ENCODE measurements around the gene THRSP. TPM values are rescaled to one million over a fixed set of nuclear protein-coding genes. Genes with fewer than 3 reads are reported as not detected.

Gene THRSP
- total and polyA plus RNA-seq, 11 donors, result 0.33 to 51.0 (median 3.9) TPM; not detected in 3

- WGBS, 4 donors, result 82 to 90% (median 84%) methylated on average over 8 of the region's 8 CpGs
These were observed 14.3 kb upstream of the THRSP start for GRCh38 chr11:78049348-78049747.

DNA sequence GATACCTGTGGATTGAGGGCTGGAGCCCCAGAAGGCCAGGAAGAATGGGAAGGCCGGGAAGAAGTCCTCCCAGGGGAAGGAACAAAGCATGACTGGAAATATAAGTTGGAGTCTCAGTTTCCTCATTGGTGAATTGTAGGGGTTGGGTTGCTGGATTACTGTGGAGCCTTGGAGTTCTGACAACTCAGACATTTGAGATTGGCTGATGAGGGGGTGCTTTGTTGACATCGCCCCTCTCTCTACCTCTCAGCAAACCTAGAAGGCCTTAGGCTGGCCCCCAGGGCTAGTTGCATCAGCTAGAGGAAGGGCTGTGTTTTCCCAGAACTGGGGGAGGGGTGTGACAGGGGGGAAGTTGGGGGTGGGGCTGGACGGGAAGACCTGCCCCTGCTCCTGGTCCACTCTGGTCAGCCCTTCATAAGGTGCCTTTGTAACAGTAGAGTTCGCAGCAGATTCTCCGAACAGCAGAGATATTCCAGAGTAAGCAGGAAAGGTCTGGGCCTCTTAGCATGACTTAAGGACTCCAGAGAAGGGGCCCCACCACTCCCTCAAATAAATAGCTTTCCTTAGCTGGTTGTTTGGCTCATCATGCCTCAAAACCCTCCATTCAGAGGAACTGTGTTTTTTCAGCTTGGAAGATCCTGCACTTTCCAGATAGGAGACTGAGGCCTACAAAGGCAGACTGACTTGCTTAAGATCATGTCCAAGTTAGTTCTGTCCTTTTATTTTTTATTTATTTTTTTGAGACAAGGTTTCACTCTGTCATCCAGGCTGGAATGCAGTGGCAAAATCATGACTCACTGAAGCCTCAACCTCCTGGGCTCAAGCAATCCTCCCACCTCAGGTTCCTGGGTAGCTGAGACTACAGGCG is 12.5 kb upstream of the THRSP start:
- no peak for ATAC-seq

More at GRCh38 chr11:78049348-78049747, 14.3 kb upstream of the THRSP start:
- no peak for ATAC-seq
- Histone ChIP-seq H3K36me3 (no peaks in the 10 kb centered on the region), H3K4me3 (no peak overlapping the region), H3K27me3 (no peaks in the 10 kb centered on the region), H3K4me1 (peaks cover 0 to 16% (median 6%) of the 10 kb centered on the region in 12 donors), H3K9me3 (no peaks in the 10 kb centered on the region), H3K27ac (no peak overlapping the region)
- DNase-seq, result no peak
- TF ChIP-seq, protein P1, sequence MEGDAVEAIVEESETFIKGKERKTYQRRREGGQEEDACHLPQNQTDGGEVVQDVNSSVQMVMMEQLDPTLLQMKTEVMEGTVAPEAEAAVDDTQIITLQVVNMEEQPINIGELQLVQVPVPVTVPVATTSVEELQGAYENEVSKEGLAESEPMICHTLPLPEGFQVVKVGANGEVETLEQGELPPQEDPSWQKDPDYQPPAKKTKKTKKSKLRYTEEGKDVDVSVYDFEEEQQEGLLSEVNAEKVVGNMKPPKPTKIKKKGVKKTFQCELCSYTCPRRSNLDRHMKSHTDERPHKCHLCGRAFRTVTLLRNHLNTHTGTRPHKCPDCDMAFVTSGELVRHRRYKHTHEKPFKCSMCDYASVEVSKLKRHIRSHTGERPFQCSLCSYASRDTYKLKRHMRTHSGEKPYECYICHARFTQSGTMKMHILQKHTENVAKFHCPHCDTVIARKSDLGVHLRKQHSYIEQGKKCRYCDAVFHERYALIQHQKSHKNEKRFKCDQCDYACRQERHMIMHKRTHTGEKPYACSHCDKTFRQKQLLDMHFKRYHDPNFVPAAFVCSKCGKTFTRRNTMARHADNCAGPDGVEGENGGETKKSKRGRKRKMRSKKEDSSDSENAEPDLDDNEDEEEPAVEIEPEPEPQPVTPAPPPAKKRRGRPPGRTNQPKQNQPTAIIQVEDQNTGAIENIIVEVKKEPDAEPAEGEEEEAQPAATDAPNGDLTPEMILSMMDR (IDR thresholded peaks at IDR 0.05), result no peak
- TF ChIP-seq POLR2A (IDR thresholded peaks at IDR 0.05), result no peak
- intact Hi-C loops (cut with DNase I), result loop anchor here in 3 of 10 donors (5.0 to 10.0 kb wide), 3 partner anchors 47 to 55 kb away; partner anchors contain the start of gene INTS4 (in 1 of the 3)

DNA sequence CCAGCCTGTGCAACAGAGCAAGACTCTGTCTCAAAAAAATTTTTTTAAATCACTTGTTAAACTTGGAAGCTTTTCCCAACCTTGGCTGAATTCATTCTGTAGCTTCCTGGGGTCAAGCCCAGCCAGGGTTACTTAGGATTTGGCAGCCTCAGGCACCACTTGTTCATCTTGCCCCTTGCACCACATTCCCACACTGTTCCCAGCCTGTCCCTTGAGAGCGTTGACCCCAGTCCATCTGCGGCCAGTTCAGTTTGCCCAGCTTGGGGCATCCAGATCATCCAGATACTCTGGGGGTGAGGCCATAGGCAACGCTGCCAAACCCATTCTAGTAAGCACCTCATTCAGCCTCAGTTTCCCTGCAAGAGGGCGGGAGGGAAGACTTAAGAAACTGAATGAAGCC is 8.7 kb upstream of the THRSP start:
- intact Hi-C loops (cut with DNase I), result no loop called here
- WGBS, 4 donors, result 88 to 98% (median 92%) methylated on average over 4 of the region's 4 CpGs
- H3K4me1 ChIP-seq, result peaks cover 0 to 11% (median 0%) of the 10 kb centered on the region in 12 donors
- H3K27me3 ChIP-seq, result no peaks in the 10 kb centered on the region
- no peak overlapping the region for H3K27ac ChIP-seq
- H3K4me3 ChIP-seq, result no peak overlapping the region
- H3K36me3 ChIP-seq, result no peaks in the 10 kb centered on the region
- ATAC-seq, result no peak
- no peaks in the 10 kb centered on the region for H3K9me3 ChIP-seq
- no peak for DNase-seq
- no peak for TF ChIP-seq POLR2A (IDR thresholded peaks at IDR 0.05)
- TF ChIP-seq, protein P1 (IDR thresholded peaks at IDR 0.05), result no peak

More for the DNA sequence above, 12.5 kb upstream of the THRSP start:
- intact Hi-C loops (cut with DNase I), result no loop called here
- no peaks in the 10 kb centered on the region for H3K27me3 ChIP-seq
- no peak overlapping the region for H3K4me3 ChIP-seq
- no peak for DNase-seq
- H3K4me1 ChIP-seq, result peaks cover 0 to 11% (median 1%) of the 10 kb centered on the region in 12 donors
- no peak overlapping the region for H3K27ac ChIP-seq
- WGBS, 4 donors, result 78 to 83% (median 78%) methylated on average over 6 of the region's 6 CpGs
- TF ChIP-seq POLR2A (IDR thresholded peaks at IDR 0.05), result no peak
- TF ChIP-seq, protein P1 (IDR thresholded peaks at IDR 0.05), result no peak
- H3K9me3 ChIP-seq, result no peaks in the 10 kb centered on the region
- no peaks in the 10 kb centered on the region for H3K36me3 ChIP-seq

DNA sequence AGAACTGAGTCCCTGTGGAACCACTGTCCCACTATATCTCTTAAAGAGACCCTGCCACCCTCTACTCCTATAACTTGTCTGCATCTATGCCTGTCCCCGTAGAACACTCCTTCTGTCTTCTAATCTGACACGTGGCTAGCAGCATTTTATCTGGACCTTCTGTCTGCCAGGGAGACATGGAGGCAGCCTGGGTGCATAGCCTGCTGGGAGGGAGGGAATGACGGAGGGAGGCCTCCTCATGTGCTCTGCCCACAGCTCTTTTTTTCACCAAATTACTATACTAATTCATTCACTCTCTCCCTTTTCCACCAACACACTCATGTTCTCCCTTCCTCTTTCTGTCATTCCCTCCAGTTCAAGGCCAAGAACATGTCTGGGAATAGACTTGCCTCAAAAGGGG is 7.6 kb upstream of the THRSP start:
- intact Hi-C loops (cut with DNase I), result no loop called here
- Histone ChIP-seq H3K4me3 (no peak overlapping the region), H3K36me3 (no peaks in the 10 kb centered on the region), H3K9me3 (no peaks in the 10 kb centered on the region), H3K4me1 (peaks cover 0 to 7% (median 1%) of the 10 kb centered on the region in 12 donors), H3K27me3 (no peaks in the 10 kb centered on the region), H3K27ac (no peak overlapping the region)
- no peak for DNase-seq
- 36 to 61% (median 45%) methylated on average over 3 of the region's 3 CpGs for WGBS, 4 donors
- ATAC-seq, result peak in 1 of 4 donors; percentile 28
- TF ChIP-seq, protein P1 (IDR thresholded peaks at IDR 0.05), result no peak
- TF ChIP-seq POLR2A (IDR thresholded peaks at IDR 0.05), result no peak
